Keratinocyte (primary cell): Measurements from ENCODE around the gene ALK. TPM values are rescaled to one million over a fixed set of nuclear protein-coding genes. Genes with fewer than 3 reads are reported as not detected.
A peak's percentile ranks its signal among the peaks of the same experiment; 100 is the strongest.

Experiments
- DNase-seq: peaks from one replicate; pipeline ENCODE4 v3.0.0-alpha.2; 2011; ENCODE audit warnings: low read depth, missing footprints, low spot score
- FAIRE-seq: peaks from 2 replicates; lab custom pipeline; 2011; peaks lifted over from hg19 to GRCh38; lab: Jason Lieb, UNC
- H2AFZ ChIP-seq: 2 replicates; pipeline ENCODE4 v1.6.0; 2012; ENCODE audit warnings: low read length, control low read depth, inconsistent platforms; ENCODE audit not compliant: control insufficient read depth
- H3K27ac ChIP-seq: 2 replicates; pipeline ENCODE4 v1.5.1; 2011; ENCODE audit warnings: low read length; ENCODE audit not compliant: control insufficient read depth, insufficient read depth
- H3K27me3 ChIP-seq: 3 replicates; pipeline ENCODE4 v1.6.0; 2011; ENCODE audit warnings: low read length; ENCODE audit not compliant: control insufficient read depth, insufficient read depth; ENCODE audit errors: extremely low read depth
- H3K36me3 ChIP-seq, 2 experiments: 2 replicates in 1 of 2; 3 replicates in 1 of 2; pipeline ENCODE4 v1.5.1; 2011; ENCODE audit warnings: low read length in 2 of 2, mild to moderate bottlenecking in 1 of 2; ENCODE audit not compliant: control insufficient read depth in 2 of 2, insufficient read depth in 2 of 2; ENCODE audit errors: extremely low read depth in 1 of 2
- H3K4me1 ChIP-seq: 3 replicates; pipeline ENCODE4 v1.5.1; 2011; ENCODE audit warnings: low read length; ENCODE audit not compliant: control insufficient read depth, insufficient read depth; ENCODE audit errors: extremely low read depth
- H3K4me2 ChIP-seq: 3 replicates; pipeline ENCODE4 v1.6.0; 2011; ENCODE audit warnings: low read depth, low read length; ENCODE audit not compliant: control insufficient read depth, insufficient read depth; ENCODE audit errors: extremely low read depth
- H3K4me3 ChIP-seq, 3 experiments: fragments of 200-600 bp in 1 of 3; sonication (generic) in 1 of 3; 2 replicates in 2 of 3; 3 replicates in 1 of 3; pipeline ENCODE4 v1.5.1; 2011 to 2016; ENCODE audit warnings: low read length in 3 of 3, mild to moderate bottlenecking in 3 of 3, control low read depth in 2 of 3, inconsistent platforms in 1 of 3, low read depth in 1 of 3, mixed read lengths in 1 of 3, mixed run types in 1 of 3, moderate library complexity in 1 of 3; ENCODE audit not compliant: control insufficient read depth in 2 of 3, insufficient read depth in 2 of 3; ENCODE audit errors: extremely low read depth in 1 of 3
- H3K79me2 ChIP-seq: 2 replicates; pipeline ENCODE4 v1.6.0; 2012; ENCODE audit warnings: low read length; ENCODE audit not compliant: control insufficient read depth, insufficient read depth
- H3K9ac ChIP-seq: 3 replicates; pipeline ENCODE4 v1.6.0; 2011; ENCODE audit warnings: low read length; ENCODE audit not compliant: control insufficient read depth, insufficient read depth; ENCODE audit errors: extremely low read depth
- H3K9me1 ChIP-seq: 3 replicates; pipeline ENCODE4 v1.6.0; 2011; ENCODE audit warnings: low read length; ENCODE audit not compliant: control insufficient read depth, insufficient read depth; ENCODE audit errors: extremely low read depth
- H3K9me3 ChIP-seq: 2 replicates; pipeline ENCODE4 v1.5.1; 2012; ENCODE audit warnings: low read depth, low read length; ENCODE audit not compliant: control insufficient read depth
- H4K20me1 ChIP-seq: 3 replicates; pipeline ENCODE4 v1.6.0; 2011; ENCODE audit warnings: low read length; ENCODE audit not compliant: control insufficient read depth, insufficient read depth; ENCODE audit errors: extremely low read depth
- EZH2 ChIP-seq: IDR thresholded peaks from one replicate; pipeline ENCODE4 v1.6.1; 2012; ENCODE audit warnings: inconsistent platforms, mild to moderate bottlenecking, low read length, moderate library complexity
- dilution Hi-C: fragments of 300-500 bp; cut with MboI; formaldehyde crosslinking; loops from one replicate; pipeline ENCODE4 v1.7.0; 2020; ENCODE audit warnings: low sequenced_read_pairs; ENCODE audit not compliant: extremely low pct_ligation_motif_present
- polyA plus RNA-seq, 5 experiments: library from polyadenylated mRNA; depleted of rRNA in 3 of 5; stranded (reverse) in 3 of 5; stranded (forward) in 1 of 5; unstranded in 1 of 5; fragments of >200 nt; gene quantifications; 1 replicate in 1 of 5; 2 replicates in 3 of 5; 3 replicates in 1 of 5; pipeline versions ENCODE4 v1.2.1 to v1.2.3, GENCODE V29; 2011 to 2012; ENCODE audit warnings: missing spikeins in 2 of 5, low read depth in 1 of 5, low replicate concordance in 1 of 5
- TF ChIP-seq, protein P1 (sequence below), 3 experiments: IDR thresholded peaks in 1 of 3; conservative IDR thresholded peaks in 1 of 3; optimal IDR thresholded peaks in 1 of 3; 2 replicates in 2 of 3; 3 replicates in 1 of 3; pipeline versions ENCODE3 to v1.5.1; 2011; ENCODE audit warnings: low read length in 3 of 3, mild to moderate bottlenecking in 3 of 3, moderate library complexity in 2 of 3, control low read depth in 1 of 3, inconsistent platforms in 1 of 3; ENCODE audit not compliant: insufficient read depth in 2 of 3; ENCODE audit errors: extremely low read depth in 1 of 3

Gene ALK
- polyA plus RNA-seq, 1 donor (not counting 4 experiments of a cell fraction or from before 2014, with no cell fraction given): not detected

DNA sequence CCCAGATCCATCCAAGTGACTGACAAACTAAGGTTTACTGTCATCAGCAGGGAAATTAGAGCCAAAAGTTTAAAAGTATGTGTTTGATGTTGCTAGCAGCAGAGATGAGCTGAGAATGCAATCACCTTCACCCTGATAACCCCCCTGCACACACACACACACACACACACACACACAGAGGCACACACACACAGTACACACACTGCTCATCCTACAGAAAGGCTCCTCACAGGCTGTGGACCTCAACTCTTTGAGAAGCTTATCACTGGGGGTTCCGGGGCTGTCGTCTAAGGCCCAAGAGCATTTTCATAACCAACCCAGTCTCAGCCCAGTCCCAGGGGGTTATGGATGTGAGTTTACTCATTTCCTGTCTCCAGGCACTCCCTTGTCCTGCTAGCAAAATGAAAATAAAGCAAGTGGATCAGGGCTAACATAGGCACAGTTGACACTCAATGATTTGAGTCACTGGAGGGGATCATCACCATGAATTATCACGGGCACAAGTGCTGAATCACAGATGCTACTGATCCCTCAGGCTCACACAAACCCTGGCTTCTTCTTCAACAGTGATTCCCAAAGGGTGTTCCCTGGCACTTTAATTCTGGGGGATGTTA lies 76.6 kb downstream of the ALK start:
- FAIRE-seq (no peak), DNase-seq (no peak)
- no peaks in the 10 kb centered on the region for H4K20me1 ChIP-seq
- no peak overlapping the region for H3K4me2 ChIP-seq
- H2AFZ ChIP-seq: no peak overlapping the region
- H3K9me3 ChIP-seq: no peaks in the 10 kb centered on the region
- no peak overlapping the region for H3K27ac ChIP-seq
- dilution Hi-C loops: no loop called here
- H3K79me2 ChIP-seq: no peaks in the 10 kb centered on the region
- no peak overlapping the region for H3K4me3 ChIP-seq
- peaks cover 19% of the 10 kb centered on the region for H3K27me3 ChIP-seq
- TF ChIP-seq, protein P1, sequence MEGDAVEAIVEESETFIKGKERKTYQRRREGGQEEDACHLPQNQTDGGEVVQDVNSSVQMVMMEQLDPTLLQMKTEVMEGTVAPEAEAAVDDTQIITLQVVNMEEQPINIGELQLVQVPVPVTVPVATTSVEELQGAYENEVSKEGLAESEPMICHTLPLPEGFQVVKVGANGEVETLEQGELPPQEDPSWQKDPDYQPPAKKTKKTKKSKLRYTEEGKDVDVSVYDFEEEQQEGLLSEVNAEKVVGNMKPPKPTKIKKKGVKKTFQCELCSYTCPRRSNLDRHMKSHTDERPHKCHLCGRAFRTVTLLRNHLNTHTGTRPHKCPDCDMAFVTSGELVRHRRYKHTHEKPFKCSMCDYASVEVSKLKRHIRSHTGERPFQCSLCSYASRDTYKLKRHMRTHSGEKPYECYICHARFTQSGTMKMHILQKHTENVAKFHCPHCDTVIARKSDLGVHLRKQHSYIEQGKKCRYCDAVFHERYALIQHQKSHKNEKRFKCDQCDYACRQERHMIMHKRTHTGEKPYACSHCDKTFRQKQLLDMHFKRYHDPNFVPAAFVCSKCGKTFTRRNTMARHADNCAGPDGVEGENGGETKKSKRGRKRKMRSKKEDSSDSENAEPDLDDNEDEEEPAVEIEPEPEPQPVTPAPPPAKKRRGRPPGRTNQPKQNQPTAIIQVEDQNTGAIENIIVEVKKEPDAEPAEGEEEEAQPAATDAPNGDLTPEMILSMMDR (optimal IDR thresholded peaks at IDR 0.05 in 1 of 3, IDR thresholded peaks at IDR 0.05 in 1 of 3, conservative IDR thresholded peaks at IDR 0.05 in 1 of 3; ENCODE audit: extremely low read depth in 1 of 3, insufficient read depth in 2 of 3, low read length in 3 of 3): no peak
- no peak for TF ChIP-seq EZH2
- H3K9me1 ChIP-seq: no peaks in the 10 kb centered on the region
- no peak overlapping the region for H3K9ac ChIP-seq
- no peaks in the 10 kb centered on the region for H3K4me1 ChIP-seq
- no peaks in the 10 kb centered on the region for H3K36me3 ChIP-seq

DNA sequence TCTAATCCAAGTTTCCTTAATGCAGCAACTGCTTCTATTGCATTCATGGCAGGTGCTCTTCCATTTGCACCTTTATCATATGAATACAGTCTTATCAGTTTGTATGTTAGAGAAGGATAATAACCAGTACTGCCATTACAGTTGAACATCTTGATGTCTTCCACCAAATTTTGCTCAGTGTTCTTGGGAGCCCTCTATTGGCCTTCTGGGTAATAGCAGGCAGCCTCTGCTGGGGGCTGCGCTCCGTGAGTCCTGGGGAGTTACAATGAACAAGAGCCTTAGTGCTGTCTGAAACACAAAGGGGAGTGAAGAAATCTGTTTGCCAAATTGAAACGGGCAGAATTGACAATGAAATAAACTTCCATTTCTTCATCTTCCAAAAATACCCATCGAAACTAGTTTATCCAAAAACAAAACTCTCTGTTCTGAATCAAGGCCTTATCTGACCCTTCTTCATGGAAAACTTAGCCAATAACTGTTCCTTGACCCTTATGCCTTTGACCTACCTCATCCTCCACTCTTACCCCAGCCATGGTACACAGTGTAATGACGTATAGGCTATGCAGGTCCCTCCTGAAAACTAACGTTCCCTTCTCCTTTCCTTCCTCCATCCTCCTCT lies 79.9 kb downstream of the ALK start:
- Histone ChIP-seq H3K4me3 (no peak overlapping the region), H3K79me2 (no peaks in the 10 kb centered on the region), H3K27me3 (peaks cover 19% of the 10 kb centered on the region), H3K9ac (no peak overlapping the region), H3K4me2 (no peak overlapping the region), H3K9me3 (no peaks in the 10 kb centered on the region), H2AFZ (no peak overlapping the region), H4K20me1 (no peaks in the 10 kb centered on the region), H3K36me3 (no peaks in the 10 kb centered on the region), H3K4me1 (no peaks in the 10 kb centered on the region), H3K9me1 (no peaks in the 10 kb centered on the region), H3K27ac (no peak overlapping the region)
- DNase-seq: no peak
- peak; percentile 80 for FAIRE-seq
- dilution Hi-C loops: no loop called here
- TF ChIP-seq, protein P1 (optimal IDR thresholded peaks at IDR 0.05 in 1 of 3, IDR thresholded peaks at IDR 0.05 in 1 of 3, conservative IDR thresholded peaks at IDR 0.05 in 1 of 3; ENCODE audit: extremely low read depth in 1 of 3, insufficient read depth in 2 of 3, low read length in 3 of 3): peak; percentile 80 to 96 (median 83)
- no peak for TF ChIP-seq EZH2
